Gastrocnemius medialis (tissue), 4 donors: ENCODE results near the gene ARMH1. TPM values are rescaled to one million over a fixed set of nuclear protein-coding genes. Genes with fewer than 3 reads are reported as not detected.

ENCODE experiments used
- ATAC-seq, 2 donors: fragments of 150-250 bp; one replicate each; pipeline ENCODE4 v1.9.1; 2016
- DNase-seq, 2 donors: peaks; one replicate each; pipeline ENCODE4 v3.0.0-alpha.2; 2019
- H3K27ac ChIP-seq, 4 donors: fragments of 200-600 bp; sonication (generic); 1 replicate in 1 of 4; 2 replicates in 3 of 4; pipeline ENCODE4 v1.5.1; 2016 to 2018; ENCODE audit warnings: mild to moderate bottlenecking in 2 of 4, moderate library complexity in 1 of 4
- H3K27me3 ChIP-seq, 3 donors: fragments of 200-600 bp; sonication (generic) in 2 of 3; 1 replicate in 1 of 3; 2 replicates in 2 of 3; pipeline versions ENCODE4 v1.5.1 to v1.6.0; 2016 to 2019; ENCODE audit warnings: mild to moderate bottlenecking in 1 of 3, moderate library complexity in 1 of 3
- H3K36me3 ChIP-seq, 2 donors: fragments of 200-600 bp; sonication (generic) in 1 of 2; one replicate each; pipeline ENCODE4 v1.5.1; 2017 to 2018
- H3K4me1 ChIP-seq, 2 donors: fragments of 200-600 bp; sonication (generic) in 1 of 2; one replicate each; pipeline ENCODE4 v1.5.1; 2016 to 2017; ENCODE audit warnings: mild to moderate bottlenecking in 2 of 2
- H3K4me3 ChIP-seq, 4 donors: fragments of 200-600 bp; sonication (generic) in 3 of 4; 1 replicate in 1 of 4; 2 replicates in 3 of 4; pipeline ENCODE4 v1.5.1; 2016 to 2019; ENCODE audit warnings: mild to moderate bottlenecking in 2 of 4
- H3K9me3 ChIP-seq, 3 donors: fragments of 200-600 bp; sonication (generic) in 2 of 3; 1 replicate in 1 of 3; 2 replicates in 2 of 3; pipeline ENCODE4 v1.5.1; 2016 to 2019
- CTCF ChIP-seq, 5 experiments: fragments of 450-650 bp in 3 of 5; fragments of 200-600 bp in 2 of 5; sonication (generic) in 2 of 5; IDR thresholded peaks in 4 of 5; conservative IDR thresholded peaks in 1 of 5; 1 replicate in 4 of 5; 2 replicates in 1 of 5; pipeline ENCODE4 v1.5.1; 2016 to 2019; ENCODE audit warnings: antibody characterized with exemption in 5 of 5, mild to moderate bottlenecking in 3 of 5, moderate library complexity in 3 of 5
- POLR2A ChIP-seq, 2 donors: fragments of 450-650 bp; IDR thresholded peaks; one replicate each; pipeline ENCODE4 v1.6.1; 2017; ENCODE audit warnings: antibody characterized with exemption in 2 of 2, mild to moderate bottlenecking in 2 of 2, moderate library complexity in 2 of 2
- in situ Hi-C, 4 donors: fragments of 200-750 bp; cut with MboI; loops; one replicate each; pipeline versions ENCODE4 v1.15.0 to v1.8.0; 2017; ENCODE audit warnings: low sequenced_read_pairs in 4 of 4
- intact Hi-C: fragments of 100-400 bp; cut with DNase I; formaldehyde crosslinking; loops from one replicate; pipeline ENCODE4 v1.15.1; 2023; ENCODE audit warnings: low total_unique reads
- total RNA-seq, 4 donors: library from RNA; depleted of rRNA; stranded (reverse); fragments of >200 nt; gene quantifications; one replicate each; pipeline versions ENCODE4 v1.1.0 to v1.2.3, GENCODE V29; 2016

The ARMH1 gene
- total RNA-seq, 4 donors from 2014 or later = 0.78 TPM; not detected in 3

GRCh38 chr1:44631333-44631646 is 43.2 kb upstream of the ARMH1 start:
- ATAC-seq = peak in 1 of 2 donors; percentile 36
- in situ Hi-C loops = no loop called here
- intact Hi-C loops = loop anchor here (5.0 kb wide), 2 partner anchors 41 to 101 kb away; partner anchors contain the start of genes ARMH1, RNU5D-1 and TMEM53
- TF ChIP-seq POLR2A (IDR thresholded peaks at IDR 0.05) = no peak
- no peak for TF ChIP-seq CTCF (IDR thresholded peaks at IDR 0.05 in 4 of 5, conservative IDR thresholded peaks at IDR 0.05 in 1 of 5)
- Histone ChIP-seq H3K27me3 (no peaks in the 10 kb centered on the region), H3K36me3 (peaks cover 0 to 21% of the 10 kb centered on the region in 2 donors), H3K27ac (peak overlapping the region; percentile 93 to 98 (median 95)), H3K4me1 (peaks cover 27 to 35% of the 10 kb centered on the region in 2 donors), H3K9me3 (no peaks in the 10 kb centered on the region), H3K4me3 (peak overlapping the region; percentile 73 to 91 (median 86))
- peak in 1 of 2 donors; percentile 25 for DNase-seq

- peaks cover 33 to 41% of the 10 kb centered on the region in 2 donors for H3K4me1 ChIP-seq
- DNase-seq = peak; percentile 78 to 81
These were observed 42.6 kb upstream of the ARMH1 start for GRCh38 chr1:44631647-44632539.

GRCh38 chr1:44632598-44632997 is 41.9 kb upstream of the ARMH1 start:
- Histone ChIP-seq H3K27me3 (no peaks in the 10 kb centered on the region), H3K36me3 (peaks cover 0 to 34% of the 10 kb centered on the region in 2 donors), H3K4me1 (peaks cover 40 to 45% of the 10 kb centered on the region in 2 donors), H3K9me3 (no peaks in the 10 kb centered on the region), H3K27ac (peak overlapping the region; percentile 93 to 98 (median 95)), H3K4me3 (peak overlapping the region; percentile 73 to 91 (median 86))
- TF ChIP-seq CTCF (IDR thresholded peaks at IDR 0.05 in 4 of 5, conservative IDR thresholded peaks at IDR 0.05 in 1 of 5) = no peak
- no peak for TF ChIP-seq POLR2A (IDR thresholded peaks at IDR 0.05)
- in situ Hi-C loops (no loop called here), intact Hi-C loops (loop anchor here (5.0 kb wide), 2 partner anchors 40 to 100 kb away; partner anchors contain the start of genes ARMH1, RNU5D-1 and TMEM53)
- ATAC-seq = no peak
- no peak for DNase-seq

More at GRCh38 chr1:44631647-44632539, 42.6 kb upstream of the ARMH1 start:
- TF ChIP-seq CTCF (IDR thresholded peaks at IDR 0.05 in 4 of 5, conservative IDR thresholded peaks at IDR 0.05 in 1 of 5) (peak in 3 of 5 experiments; percentile 3 to 50 (median 34)), POLR2A (IDR thresholded peaks at IDR 0.05) (peak; percentile 78 to 82)
- in situ Hi-C loops (no loop called here), intact Hi-C loops (loop anchor here (5.0 kb wide), 2 partner anchors 40 to 100 kb away; partner anchors contain the start of genes ARMH1, RNU5D-1 and TMEM53)
- peak overlapping the region; percentile 93 to 98 (median 95) for H3K27ac ChIP-seq
- H3K27me3 ChIP-seq = no peaks in the 10 kb centered on the region
- peak; percentile 87 to 90 for ATAC-seq
- H3K36me3 ChIP-seq = peaks cover 0 to 27% of the 10 kb centered on the region in 2 donors
- H3K4me3 ChIP-seq = peak overlapping the region; percentile 73 to 91 (median 86)
- H3K9me3 ChIP-seq = no peaks in the 10 kb centered on the region

- Histone ChIP-seq H3K4me3 (no peak overlapping the region), H3K9me3 (no peaks in the 10 kb centered on the region), H3K27me3 (no peaks in the 10 kb centered on the region), H3K36me3 (peaks cover 0 to 55% of the 10 kb centered on the region in 2 donors), H3K27ac (no peak overlapping the region), H3K4me1 (peaks cover 60 to 66% of the 10 kb centered on the region in 2 donors)
- no peak for TF ChIP-seq CTCF (IDR thresholded peaks at IDR 0.05 in 4 of 5, conservative IDR thresholded peaks at IDR 0.05 in 1 of 5)
- no peak for TF ChIP-seq POLR2A (IDR thresholded peaks at IDR 0.05)
- ATAC-seq = no peak
- no peak for DNase-seq
- in situ Hi-C loops = no loop called here
- intact Hi-C loops = loop anchor here (5.0 kb wide), 2 partner anchors 38 to 98 kb away; partner anchors contain the start of genes ARMH1, RNU5D-1 and TMEM53
These were observed 39.8 kb upstream of the ARMH1 start for GRCh38 chr1:44634606-44635189.
